BLaER1 treated with 17β-estradiol and CSF1 and Interleukin-3, amounts not matched to agents 10 nM and 100 nM (cell line): ENCODE data around the gene POLN.
A peak's percentile ranks its signal among the peaks of the same experiment; 100 is the strongest.

ENCODE experiments used
- H3K27ac ChIP-seq, 11 experiments: shearing (Covaris generic); formaldehyde crosslinking; 2 replicates each; pipeline ENCODE4 v1.8.1; 2022
- H3K27me3 ChIP-seq, 11 experiments: shearing (Covaris generic); formaldehyde crosslinking; 2 replicates each; pipeline ENCODE4 v1.8.1; 2022
- H3K36me3 ChIP-seq, 11 experiments: shearing (Covaris generic); formaldehyde crosslinking; 2 replicates each; pipeline ENCODE4 v1.8.1; 2022
- H3K4me1 ChIP-seq, 10 experiments: shearing (Covaris generic); formaldehyde crosslinking; 2 replicates each; pipeline ENCODE4 v1.8.1; 2022
- H3K4me2 ChIP-seq, 11 experiments: shearing (Covaris generic); formaldehyde crosslinking; 2 replicates each; pipeline ENCODE4 v1.8.1; 2022
- H3K4me3 ChIP-seq, 10 experiments: shearing (Covaris generic); formaldehyde crosslinking; 2 replicates each; pipeline ENCODE4 v1.8.1; 2022
- H3K9ac ChIP-seq, 11 experiments: shearing (Covaris generic); formaldehyde crosslinking; 2 replicates each; pipeline ENCODE4 v1.8.1; 2022
- H3K9me3 ChIP-seq, 11 experiments: shearing (Covaris generic); formaldehyde crosslinking; replicated peaks in 1 of 11; 2 replicates each; pipeline ENCODE4 v1.8.1; 2022
- H4K20me1 ChIP-seq, 11 experiments: shearing (Covaris generic); formaldehyde crosslinking; 2 replicates each; pipeline ENCODE4 v1.8.1; 2022
- Cebpa-rat ChIP-seq, 11 experiments: shearing (Covaris generic); IDR thresholded peaks; 2 replicates each; pipeline ENCODE4 v1.8.1; 2022

The POLN gene

DNA sequence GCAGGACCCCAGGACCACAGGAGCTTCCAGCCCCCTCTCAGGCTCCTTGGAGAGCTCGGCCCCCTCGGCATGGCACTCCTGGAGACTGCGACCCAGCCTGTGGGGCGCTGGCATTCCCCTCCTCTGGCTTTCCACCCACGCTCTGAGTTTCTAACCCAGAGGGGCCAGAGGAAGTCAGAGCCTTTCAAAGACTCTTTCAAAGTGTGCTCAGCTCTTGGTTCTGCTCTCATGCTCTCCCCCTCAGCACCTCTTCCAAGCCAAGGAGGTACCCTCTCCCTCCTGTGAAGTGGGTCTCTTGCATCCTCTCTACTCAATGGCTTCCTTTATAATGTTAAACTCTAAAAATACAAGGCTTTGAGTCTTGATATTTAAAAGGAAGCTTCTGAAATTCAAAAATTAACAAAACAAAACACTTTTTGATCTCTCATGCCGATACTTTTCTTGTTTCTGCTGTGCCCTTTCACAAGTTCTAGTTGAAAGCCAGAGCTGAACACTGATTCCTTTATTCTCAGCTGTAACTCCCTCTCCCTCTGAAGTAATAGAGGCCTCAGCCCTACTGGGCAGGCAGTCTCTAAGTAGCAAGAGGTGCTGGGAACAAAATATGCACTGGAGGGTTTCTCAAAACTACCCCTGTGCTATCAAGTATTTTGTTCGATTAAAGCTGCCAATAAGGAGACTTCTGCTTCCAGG, 100.0 kb downstream of the POLN start:
- Histone ChIP-seq H3K27ac (peak overlapping the region in 4 of 11 experiments; percentile 6 to 29 (median 12); a peak in 4 of 22 replicates), H3K9me3 (peaks cover 0 to 10% (median 0%) of the 10 kb centered on the region in 11 experiments; a peak in 2 of 22 replicates), H3K36me3 (no peaks in the 10 kb centered on the region), H3K27me3 (0 out of 22 replicates have a peak, but pooled peaks cover 0 to 2% (median 0%) of the 10 kb centered on the region in 11 experiments), H4K20me1 (no peaks in the 10 kb centered on the region), H3K9ac (peak overlapping the region in 1 of 11 experiments; percentile 21; a peak in 1 of 22 replicates), H3K4me3 (no peak overlapping the region), H3K4me1 (peaks cover 25 to 40% (median 34%) of the 10 kb centered on the region in 10 experiments), H3K4me2 (peak overlapping the region; percentile 48 to 72 (median 58))
- no peak for TF ChIP-seq Cebpa-rat (IDR thresholded peaks at IDR 0.05)

DNA sequence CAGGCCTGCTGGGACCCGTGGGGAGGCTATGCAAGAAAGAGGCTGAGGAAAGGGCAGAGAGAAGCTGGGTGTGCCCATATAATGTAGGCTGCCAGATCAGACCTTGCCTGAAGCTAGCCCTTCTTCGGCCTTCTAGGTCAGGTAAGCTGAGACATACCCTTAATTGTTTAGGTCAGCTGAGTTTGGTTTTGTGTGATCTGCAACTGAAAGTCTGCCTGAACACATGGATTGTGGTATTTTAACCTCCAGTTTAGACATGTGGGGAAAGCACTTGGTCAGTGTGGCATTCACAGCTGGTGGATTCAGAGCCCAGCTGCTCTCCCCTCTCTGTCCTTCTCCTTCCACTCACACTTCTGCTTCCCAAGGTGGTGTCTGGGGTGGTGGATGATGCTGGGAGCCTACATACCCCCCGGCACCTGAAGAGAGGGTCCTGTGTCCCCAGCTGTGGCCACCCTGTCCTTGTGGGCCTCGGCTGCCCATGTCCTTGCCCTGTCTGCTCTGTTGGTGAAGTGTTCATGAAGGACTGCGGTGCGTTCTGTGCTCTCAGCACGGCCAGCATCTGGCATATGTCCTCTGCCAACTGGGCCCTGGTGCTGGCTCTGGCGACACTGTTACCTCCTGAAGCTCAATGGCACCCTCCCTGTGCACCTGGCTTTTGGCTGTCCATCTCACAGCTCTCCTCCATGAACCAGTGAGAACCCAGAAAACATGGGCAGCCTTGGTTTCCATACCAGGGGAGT, 100.7 kb downstream of the POLN start:
- no peaks in the 10 kb centered on the region for H3K36me3 ChIP-seq
- H3K9ac ChIP-seq: 0 out of 22 replicates have a peak overlapping the region, but pooled peaks of 1 of the 11 experiments have one; percentile 21
- 0 out of 22 replicates have a peak, but pooled peaks cover 0 to 2% (median 0%) of the 10 kb centered on the region in 11 experiments for H3K27me3 ChIP-seq
- peaks cover 25 to 41% (median 34%) of the 10 kb centered on the region in 10 experiments for H3K4me1 ChIP-seq
- peak overlapping the region; percentile 48 to 72 (median 58) for H3K4me2 ChIP-seq
- peaks cover 0 to 10% (median 0%) of the 10 kb centered on the region in 11 experiments; a peak in 2 of 22 replicates for H3K9me3 ChIP-seq
- H4K20me1 ChIP-seq: no peaks in the 10 kb centered on the region
- no peak for TF ChIP-seq Cebpa-rat (IDR thresholded peaks at IDR 0.05)
- no peak overlapping the region for H3K4me3 ChIP-seq
- peak overlapping the region in 3 of 11 experiments; percentile 6 to 29 (median 17); a peak in 3 of 22 replicates for H3K27ac ChIP-seq

DNA sequence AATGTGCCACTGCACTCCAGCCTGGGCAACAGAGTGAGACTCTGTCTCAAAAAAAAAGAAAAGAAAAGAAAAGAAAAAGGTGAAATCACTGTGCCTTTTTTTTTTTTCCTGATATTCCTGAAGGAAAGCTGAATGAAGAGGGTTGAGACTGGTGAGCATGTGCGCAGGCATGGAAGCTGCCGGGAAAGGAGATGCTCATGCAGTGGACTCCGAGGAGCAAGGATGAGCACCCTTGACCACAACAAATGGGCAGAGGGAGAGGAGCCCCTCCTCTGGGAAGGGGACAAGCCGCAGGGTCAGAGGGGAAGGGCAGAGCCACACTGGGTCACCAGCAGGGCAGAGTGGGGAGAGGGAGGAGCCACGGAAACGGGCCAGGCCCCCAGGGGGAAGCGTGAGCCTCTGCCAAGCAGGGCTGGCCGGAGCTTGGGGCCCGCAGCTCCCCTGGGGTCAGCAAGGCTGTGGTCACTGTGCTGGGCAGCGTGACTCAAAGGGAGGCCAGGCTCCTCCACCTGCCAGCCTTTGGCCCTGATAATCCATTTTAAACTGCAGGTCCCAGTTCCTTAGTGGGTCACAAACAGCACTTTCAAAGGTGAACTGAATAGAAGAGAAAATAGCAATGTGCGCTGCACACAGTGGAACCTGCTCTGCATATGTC, 102.9 kb downstream of the POLN start:
- Histone ChIP-seq H3K4me3 (no peak overlapping the region), H3K9ac (0 out of 22 replicates have a peak overlapping the region, but pooled peaks of 1 of the 11 experiments have one; percentile 17), H3K36me3 (no peaks in the 10 kb centered on the region), H3K9me3 (peaks cover 0 to 10% (median 0%) of the 10 kb centered on the region in 11 experiments; a peak in 2 of 22 replicates), H4K20me1 (no peaks in the 10 kb centered on the region), H3K4me1 (peaks cover 40 to 63% (median 53%) of the 10 kb centered on the region in 10 experiments), H3K4me2 (peak overlapping the region; percentile 12 to 75 (median 58)), H3K27ac (no peak overlapping the region), H3K27me3 (0 out of 22 replicates have a peak, but pooled peaks cover 0 to 2% (median 0%) of the 10 kb centered on the region in 11 experiments)
- TF ChIP-seq Cebpa-rat (IDR thresholded peaks at IDR 0.05): no peak

DNA sequence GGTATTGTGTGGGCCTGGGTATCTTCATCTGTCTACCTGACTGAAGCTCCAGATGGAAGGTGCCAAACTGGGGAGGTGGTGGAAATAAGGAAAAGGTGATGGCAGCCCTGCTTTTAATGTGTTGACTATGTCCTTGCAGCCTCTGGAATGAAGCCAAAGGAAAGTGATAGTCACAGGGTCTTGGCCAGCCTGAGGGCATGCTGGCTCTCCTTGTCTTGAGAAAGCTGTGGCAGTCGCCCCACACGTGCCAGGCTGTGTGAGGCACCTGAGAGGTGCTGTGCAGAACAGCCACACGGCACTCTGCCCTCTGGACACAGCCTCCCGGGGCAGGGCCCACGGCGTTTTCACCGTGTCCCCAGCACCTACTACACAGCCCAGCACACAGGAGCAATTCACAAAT, 105.2 kb downstream of the POLN start:
- Histone ChIP-seq H3K4me1 (peaks cover 28 to 49% (median 41%) of the 10 kb centered on the region in 10 experiments), H3K4me3 (no peak overlapping the region), H3K27ac (no peak overlapping the region), H3K9me3 (peaks cover 10 to 15% (median 13%) of the 10 kb centered on the region in 11 experiments; a peak in 21 of 22 replicates), H4K20me1 (no peaks in the 10 kb centered on the region), H3K36me3 (peaks cover 0 to 3% (median 0%) of the 10 kb centered on the region in 11 experiments; a peak in 1 of 22 replicates), H3K9ac (no peak overlapping the region), H3K27me3 (0 out of 22 replicates have a peak, but pooled peaks cover 0 to 2% (median 0%) of the 10 kb centered on the region in 11 experiments), H3K4me2 (no peak overlapping the region)
- no peak for TF ChIP-seq Cebpa-rat (IDR thresholded peaks at IDR 0.05)

DNA sequence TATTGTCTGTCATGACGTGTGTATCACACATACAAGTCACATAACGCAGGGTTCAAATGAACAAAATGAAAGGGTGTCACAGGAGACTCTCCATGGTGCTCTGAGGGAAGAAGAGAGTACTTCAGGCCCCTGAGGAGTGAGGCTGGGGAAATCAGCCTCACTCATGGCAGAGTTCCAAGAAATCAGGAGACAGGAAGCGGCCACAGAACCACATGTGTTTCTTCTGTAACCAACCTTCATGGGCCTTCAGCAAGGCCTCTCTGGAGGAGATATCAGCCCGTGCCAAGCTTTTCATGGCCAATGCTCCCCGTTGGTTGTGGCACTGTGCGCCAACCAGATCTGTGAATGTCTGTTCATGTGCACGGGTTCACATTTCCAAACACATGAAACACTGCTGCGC, 106.8 kb downstream of the POLN start:
- 0 out of 22 replicates have a peak, but pooled peaks cover 0 to 2% (median 0%) of the 10 kb centered on the region in 11 experiments for H3K27me3 ChIP-seq
- no peaks in the 10 kb centered on the region for H4K20me1 ChIP-seq
- H3K4me2 ChIP-seq: peak overlapping the region; percentile 47 to 78 (median 58)
- no peak overlapping the region for H3K4me3 ChIP-seq
- no peak overlapping the region for H3K9ac ChIP-seq
- peaks cover 11 to 20% (median 15%) of the 10 kb centered on the region in 11 experiments; a peak in 21 of 22 replicates for H3K9me3 ChIP-seq
- H3K4me1 ChIP-seq: peaks cover 22 to 37% (median 31%) of the 10 kb centered on the region in 10 experiments
- no peak overlapping the region for H3K27ac ChIP-seq
- no peak for TF ChIP-seq Cebpa-rat (IDR thresholded peaks at IDR 0.05)
- H3K36me3 ChIP-seq: peaks cover 0 to 4% (median 0%) of the 10 kb centered on the region in 11 experiments; a peak in 1 of 22 replicates

DNA sequence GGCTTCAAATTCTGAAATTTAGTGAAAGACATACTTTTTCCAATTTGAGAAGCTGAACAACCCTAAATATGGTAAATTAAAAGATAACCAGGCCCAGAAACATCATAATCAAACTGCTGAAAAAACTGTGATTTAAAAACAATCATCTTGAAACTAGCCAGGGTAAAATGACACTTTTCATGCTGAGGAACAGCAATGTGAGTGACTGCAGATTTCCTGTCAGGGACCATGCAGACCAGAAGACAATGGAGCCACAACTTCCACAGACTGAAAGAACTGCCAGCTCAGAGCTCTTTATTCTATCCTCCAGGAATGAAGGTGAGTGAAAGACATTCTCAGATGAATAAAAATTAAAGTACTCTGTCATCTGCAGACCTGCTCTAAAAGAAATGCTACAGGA, 109.5 kb downstream of the POLN start:
- H3K36me3 ChIP-seq: peaks cover 0 to 4% (median 0%) of the 10 kb centered on the region in 11 experiments; a peak in 1 of 22 replicates
- peaks cover 11 to 20% (median 15%) of the 10 kb centered on the region in 11 experiments; a peak in 21 of 22 replicates for H3K9me3 ChIP-seq
- H3K4me3 ChIP-seq: no peak overlapping the region
- no peak for TF ChIP-seq Cebpa-rat (IDR thresholded peaks at IDR 0.05)
- H3K9ac ChIP-seq: no peak overlapping the region
- H3K4me2 ChIP-seq: no peak overlapping the region
- H3K27ac ChIP-seq: no peak overlapping the region
- 0 out of 22 replicates have a peak, but pooled peaks cover 0 to 2% (median 0%) of the 10 kb centered on the region in 11 experiments for H3K27me3 ChIP-seq
- no peaks in the 10 kb centered on the region for H4K20me1 ChIP-seq
- peaks cover 15 to 24% (median 18%) of the 10 kb centered on the region in 10 experiments for H3K4me1 ChIP-seq

DNA sequence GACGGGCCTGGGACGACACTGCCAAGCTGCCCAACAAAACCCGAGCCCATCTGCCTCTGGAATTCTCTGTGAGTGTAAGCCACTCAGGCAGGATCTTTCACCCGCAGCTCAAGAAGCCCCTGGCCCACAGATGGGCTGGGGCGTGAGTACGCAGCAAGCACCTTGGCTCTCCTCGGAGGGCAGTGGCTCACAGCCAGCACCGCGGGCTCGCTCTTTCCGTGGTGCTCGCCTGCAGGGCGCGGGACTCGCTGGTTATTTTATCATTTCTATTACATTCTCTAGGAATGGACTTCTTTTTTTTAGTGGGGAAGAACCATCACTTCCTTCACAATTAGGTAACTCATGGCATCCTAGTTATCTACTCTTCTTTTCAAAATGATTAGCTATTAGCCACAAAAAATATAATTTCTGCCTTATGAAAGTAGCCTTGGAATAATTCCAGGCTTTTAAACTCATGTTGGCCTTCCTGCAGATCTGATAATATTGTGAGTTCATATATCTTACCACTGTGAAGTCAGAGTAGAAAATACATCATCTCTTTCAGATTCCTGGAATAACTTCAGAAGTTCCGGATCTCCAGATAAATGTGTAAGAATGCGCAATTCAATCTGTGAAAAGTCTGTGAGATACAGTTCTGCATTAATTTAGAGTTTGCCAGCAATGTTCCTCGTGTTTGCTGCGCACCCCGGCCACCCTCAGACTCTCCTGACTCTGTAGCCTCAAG, 114.2 kb downstream of the POLN start:
- no peak overlapping the region for H3K4me3 ChIP-seq
- H3K4me2 ChIP-seq: no peak overlapping the region
- H3K4me1 ChIP-seq: no peaks in the 10 kb centered on the region
- no peak for TF ChIP-seq Cebpa-rat (IDR thresholded peaks at IDR 0.05)
- no peak overlapping the region for H3K9ac ChIP-seq
- H3K36me3 ChIP-seq: peaks cover 0 to 4% (median 0%) of the 10 kb centered on the region in 11 experiments; a peak in 1 of 22 replicates
- H3K27ac ChIP-seq: no peak overlapping the region
- H4K20me1 ChIP-seq: no peaks in the 10 kb centered on the region
- H3K9me3 ChIP-seq: peaks cover 11 to 15% (median 13%) of the 10 kb centered on the region in 11 experiments; a peak in 21 of 22 replicates
- H3K27me3 ChIP-seq: no peaks in the 10 kb centered on the region
